DMS79 (cell line): Measurements from ENCODE around the gene ONECUT3.
"Not testable (repeated sequence)": the region's sequence is repeated elsewhere in the genome, so short reads cannot be mapped to it uniquely, and the experiment has no call there.

ENCODE experiments used
- DNase-seq: peaks from one replicate; lab custom pipeline; 2025; lab: John Stamatoyannopoulos, UW

The ONECUT3 gene

GRCh38 chr19:1752757-1753728 is at the start of gene ONECUT3:
Gene ONECUT3 (plus strand): TSS chr19:1753506. CDS start chr19:1753663, 157 bp downstream.
- no peak for DNase-seq

GRCh38 chr19:1704339-1704738 is 49.0 kb upstream of the ONECUT3 start:
- DNase-seq, result no peak

- no peak for DNase-seq
These were observed 47.9 kb upstream of the ONECUT3 start for GRCh38 chr19:1705367-1705766.

GRCh38 chr19:1706646-1707045 is 46.7 kb upstream of the ONECUT3 start:
- DNase-seq, result not testable (repeated sequence)

DNA sequence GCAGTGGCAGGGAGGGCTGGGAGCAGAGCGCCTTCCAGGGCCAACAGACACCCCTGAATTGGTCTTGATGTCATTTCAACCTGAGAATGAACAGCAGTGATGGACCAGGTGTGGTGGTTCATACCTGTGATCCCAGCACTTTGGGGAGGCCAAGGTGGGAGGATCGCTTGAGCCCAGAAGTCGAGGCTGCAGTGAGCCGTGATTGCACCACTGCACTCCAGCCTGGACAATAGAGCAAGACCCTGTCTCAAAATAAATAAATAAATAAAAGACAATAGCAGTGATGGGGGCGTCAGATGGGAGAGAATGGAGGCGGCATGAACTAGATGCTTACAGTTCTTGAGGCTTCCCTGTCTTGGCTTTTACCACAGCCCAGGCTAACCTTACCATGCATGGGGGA is 46.1 kb upstream of the ONECUT3 start:
- DNase-seq, result no peak

GRCh38 chr19:1713170-1713569 is 40.1 kb upstream of the ONECUT3 start:
- DNase-seq, result no peak

GRCh38 chr19:1715540-1715939 is 37.8 kb upstream of the ONECUT3 start:
- no peak for DNase-seq

DNA sequence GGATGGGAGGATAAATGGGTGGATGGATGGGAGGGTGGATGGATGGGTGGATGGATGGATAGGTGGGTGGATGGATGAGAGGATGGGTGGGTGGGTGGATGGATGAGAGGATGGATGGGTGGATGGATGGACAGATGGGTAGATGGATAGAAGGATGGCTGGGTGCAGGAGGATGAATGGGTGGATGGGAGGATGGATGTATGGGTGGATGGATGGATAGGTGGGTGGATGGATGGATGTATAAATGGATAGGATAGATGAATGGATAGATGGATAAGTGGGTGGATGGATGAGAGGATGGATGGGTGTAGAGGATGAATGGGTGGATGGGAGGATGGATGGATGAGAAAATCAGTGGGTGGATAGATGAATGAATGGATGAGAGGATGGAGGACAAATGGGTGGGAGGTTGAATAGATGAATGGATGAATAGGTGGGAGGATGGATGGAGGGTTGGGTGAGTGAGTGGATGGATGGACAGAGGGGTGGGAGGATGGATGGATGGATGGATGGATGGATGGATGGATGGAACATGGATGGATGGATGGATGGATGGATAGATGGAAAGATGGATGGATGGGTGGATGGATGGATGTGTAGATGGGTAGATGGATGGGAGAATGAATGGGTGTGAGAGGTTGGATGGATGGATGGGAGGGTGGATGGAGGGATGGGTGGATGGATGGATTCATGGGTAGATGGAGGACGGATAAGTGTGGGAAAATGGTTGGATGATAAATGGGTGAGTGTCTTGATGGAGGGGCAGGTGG is 35.9 kb upstream of the ONECUT3 start:
- DNase-seq, result no peak

- no peak for DNase-seq
These were observed 35.4 kb upstream of the ONECUT3 start for GRCh38 chr19:1717970-1718264.

DNA sequence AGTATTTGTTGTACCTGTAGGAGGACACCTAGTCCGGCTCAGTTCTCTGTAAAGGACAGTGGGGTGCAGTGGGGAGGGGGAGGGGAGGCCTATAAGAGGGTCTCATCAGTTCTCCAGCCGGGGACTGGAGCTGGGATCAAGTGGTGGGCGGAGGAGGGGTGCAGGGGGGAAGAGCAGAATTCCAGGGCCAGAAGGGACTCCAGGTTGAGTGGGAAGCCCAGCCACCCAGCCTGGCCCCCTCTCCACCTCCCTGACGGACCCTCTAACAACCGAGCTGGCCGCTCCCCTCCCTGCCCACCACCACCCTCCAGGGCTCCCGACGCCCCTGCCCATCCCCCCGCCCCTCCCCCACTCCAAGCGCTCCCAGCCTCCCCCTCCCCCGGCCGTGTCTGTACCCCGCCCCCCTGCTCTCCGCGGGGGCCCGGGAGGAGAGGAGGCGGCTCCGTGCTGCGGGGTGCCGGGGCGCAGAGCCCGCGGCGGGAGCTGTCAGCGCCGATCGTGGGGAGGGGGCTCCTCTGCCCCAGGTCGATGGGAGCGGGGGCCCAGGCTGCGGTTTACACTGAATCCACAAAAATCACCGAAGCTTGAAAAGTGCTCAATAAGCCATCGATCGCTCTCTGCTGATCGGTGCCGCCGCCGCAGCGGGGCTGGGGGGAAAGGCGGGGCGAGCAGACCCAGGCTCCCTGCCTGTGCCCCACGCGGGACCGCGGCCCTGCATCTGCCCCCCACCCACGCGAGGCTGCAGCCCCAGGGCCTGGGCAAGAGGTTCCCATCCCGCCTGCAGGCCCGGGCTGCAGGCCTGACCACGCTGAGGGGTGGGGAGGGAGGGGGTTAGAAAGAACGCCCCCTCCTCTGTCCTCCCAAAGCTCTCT is 34.6 kb upstream of the ONECUT3 start:
- no peak for DNase-seq

GRCh38 chr19:1719519-1719918 is 33.8 kb upstream of the ONECUT3 start:
- DNase-seq, result no peak

DNA sequence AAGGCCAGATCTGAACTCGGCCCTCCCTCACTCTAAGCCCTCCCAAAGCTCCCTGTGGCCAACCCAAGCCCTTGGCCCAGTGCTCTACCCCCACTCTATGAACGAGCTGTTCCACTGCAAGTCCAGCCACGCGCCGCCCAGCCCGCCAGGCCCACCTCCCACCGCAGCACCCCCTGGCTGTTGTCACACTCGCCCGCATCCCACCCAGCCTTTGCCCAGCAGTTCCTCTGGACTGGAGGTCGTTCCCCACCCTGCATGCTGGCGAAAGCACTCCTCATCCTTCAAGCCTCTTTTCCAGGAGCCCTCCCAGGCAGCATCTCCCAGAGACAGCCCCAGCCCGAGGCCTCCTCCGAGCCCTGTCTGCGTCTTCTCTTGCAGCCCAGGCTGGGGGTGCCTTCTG is 33.1 kb upstream of the ONECUT3 start:
- DNase-seq, result no peak

- peak; percentile 16 for DNase-seq
These were observed 27.9 kb upstream of the ONECUT3 start for GRCh38 chr19:1725100-1726064.

GRCh38 chr19:1728816-1729567 is 24.3 kb upstream of the ONECUT3 start:
- DNase-seq, result no peak

- DNase-seq, result no peak
These were observed 23.8 kb upstream of the ONECUT3 start for GRCh38 chr19:1729568-1729925.

DNA sequence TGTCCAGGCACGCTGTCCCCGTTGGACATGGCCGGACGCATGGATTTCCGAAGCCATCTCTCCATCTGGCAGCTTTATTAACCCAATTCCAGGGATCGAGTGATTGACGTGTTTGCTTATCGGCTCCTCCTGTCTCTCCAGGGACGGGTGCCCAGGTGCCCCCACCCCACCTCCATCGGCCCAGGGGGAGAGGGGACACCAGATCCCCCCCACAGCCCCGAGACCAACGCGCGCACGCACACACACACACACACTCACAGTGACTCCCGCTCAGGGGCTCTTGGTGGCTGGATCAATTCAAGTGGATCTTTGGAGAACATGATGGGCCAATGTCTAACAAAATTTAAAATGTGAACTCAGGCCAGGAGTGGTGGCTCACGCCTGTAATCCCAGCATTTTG is 23.1 kb upstream of the ONECUT3 start:
- DNase-seq, result no peak

GRCh38 chr19:1734321-1734966 is 18.9 kb upstream of the ONECUT3 start:
- DNase-seq, result no peak

GRCh38 chr19:1736280-1736679 is 17.0 kb upstream of the ONECUT3 start:
- no peak for DNase-seq

- DNase-seq, result no peak
These were observed 16.4 kb upstream of the ONECUT3 start for GRCh38 chr19:1736927-1737326.
